ENCODE data around the gene ZNF14. TPM values are rescaled to one million over a fixed set of nuclear protein-coding genes. Genes with fewer than 3 reads are reported as not detected.

ZNF14 gene
- total and polyA plus RNA-seq, 2 of the 13 experiments (the other 11 are each of a cell fraction or from before 2014, with no cell fraction given), result 1.9 to 6.2 TPM

DNA sequence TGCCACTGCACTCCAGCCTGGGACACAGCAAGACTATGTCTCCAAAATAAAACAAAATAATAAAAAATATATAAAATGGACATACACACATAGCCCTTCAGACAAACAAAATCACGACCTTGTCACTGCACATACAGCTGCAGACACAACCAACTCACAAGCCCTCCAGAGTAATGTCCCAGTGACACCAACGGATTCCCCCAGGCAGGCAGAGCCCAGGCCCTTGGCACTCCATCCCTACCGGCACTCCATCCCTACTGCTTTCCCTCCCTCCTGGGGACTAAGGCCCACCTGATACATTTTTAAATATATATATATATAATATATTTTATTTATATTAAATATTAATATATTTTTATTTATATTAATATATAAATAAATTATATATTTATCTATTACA is 45.8 kb downstream of the ZNF14 start:
- in situ Hi-C loops (cut with HindIII; ENCODE audit: extremely low pct_ligation_motif_present, low pct_unique_long_range_greater_than_20kb), result no loop called here
- Histone ChIP-seq H3K27me3 (ENCODE audit: control insufficient read depth in 1 of 2, insufficient read depth in 2 of 2, low read length in 2 of 2) (no peaks in the 10 kb centered on the region; a peak in 1 of 5 replicates), H3K79me2 (ENCODE audit: insufficient read depth, low read length) (no peaks in the 10 kb centered on the region), H3K9ac (ENCODE audit: insufficient read depth, low read depth, low read length) (no peak overlapping the region), H4K20me1 (ENCODE audit: insufficient read depth, low read length) (no peaks in the 10 kb centered on the region), H3K36me3 (replicated peaks in 1 of 2; ENCODE audit: control insufficient read depth in 1 of 2, insufficient read depth in 2 of 2, low read length in 2 of 2) (0 out of 5 replicates have a peak, but pooled peaks cover 0 to 3% of the 10 kb centered on the region in 2 experiments), H3K4me1 (ENCODE audit: insufficient read depth, low read length) (no peaks in the 10 kb centered on the region), H2AFZ (ENCODE audit: low read length) (no peak overlapping the region), H3K27ac (ENCODE audit: extremely low read length, insufficient read depth, low read length) (no peak overlapping the region), H3K4me2 (ENCODE audit: low read depth, low read length) (no peak overlapping the region), H3K4me3 (replicated peaks in 1 of 3; ENCODE audit: insufficient read depth in 1 of 3, low read depth in 2 of 3, low read length in 3 of 3) (no peak overlapping the region), H3K9me3 (ENCODE audit: low read length) (no peaks in the 10 kb centered on the region)
- ChIA-PET CTCF (ENCODE audit: low intra/inter-chr PET ratio, low total read pairs) (no interaction called here), POLR2A (no interaction called here)
- ATAC-seq (peak; percentile 78), DNase-seq (ENCODE audit: low spot score) (no peak), FAIRE-seq (no peak)
- TF ChIP-seq, protein P1, sequence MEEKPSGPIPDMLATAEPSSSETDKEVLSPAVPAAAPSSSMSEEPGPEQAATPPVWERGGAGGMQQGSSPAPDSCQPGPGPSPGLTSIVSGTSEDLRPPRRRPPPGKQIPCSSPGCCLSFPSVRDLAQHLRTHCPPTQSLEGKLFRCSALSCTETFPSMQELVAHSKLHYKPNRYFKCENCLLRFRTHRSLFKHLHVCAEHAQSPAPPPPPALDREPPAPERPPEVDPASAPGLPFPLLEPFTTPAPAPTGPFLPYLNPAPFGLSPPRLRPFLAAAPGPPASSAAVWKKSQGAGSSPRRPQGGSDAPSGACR (CRISPR knock-in tag; IDR thresholded peaks at IDR 0.05), result no peak
- TF ChIP-seq AHR (CRISPR knock-in tag; IDR thresholded peaks at IDR 0.05), result no peak
- no peak for TF ChIP-seq KAT7 (CRISPR knock-in tag; IDR thresholded peaks at IDR 0.05; ENCODE audit: borderline replicate concordance)
- no peak for TF ChIP-seq AKAP8 (CRISPR knock-in tag; IDR thresholded peaks at IDR 0.05)
- no peak for TF ChIP-seq IRF2 (CRISPR knock-in tag; IDR thresholded peaks at IDR 0.05)
- no peak for TF ChIP-seq PRMT3 (CRISPR knock-in tag; IDR thresholded peaks at IDR 0.05; ENCODE audit: borderline replicate concordance, low read depth)
- TF ChIP-seq DR1 (CRISPR knock-in tag; IDR thresholded peaks at IDR 0.05), result no peak
- WGBS (ENCODE audit: low lambda C conversion rate), result 83% methylated on average over 3 of the region's 3 CpGs
- intact Hi-C loops (cut with micrococcal nuclease; ENCODE audit: unreplicated experiment), result no loop called here
- no TSS peak for BruUV-seq (replicated peaks)

DNA sequence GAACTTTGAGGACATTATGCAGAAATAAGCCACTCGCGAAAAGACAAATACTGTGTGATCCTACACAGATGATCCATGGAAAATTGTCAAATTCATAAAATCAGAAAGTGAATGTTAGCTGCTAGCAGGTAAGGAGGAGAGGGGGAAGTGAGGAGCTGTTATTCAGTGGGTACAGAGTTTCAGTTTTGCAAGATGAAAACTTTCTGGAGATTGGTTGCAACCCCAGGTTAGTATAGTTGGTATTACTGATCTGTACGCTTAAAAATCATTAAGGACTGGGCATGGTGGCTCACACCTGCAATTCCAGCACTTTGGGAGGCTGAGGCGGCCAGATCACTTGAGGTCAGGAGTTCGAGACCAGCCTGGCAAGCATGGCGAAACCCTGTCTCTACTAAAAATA is 46.3 kb downstream of the ZNF14 start:
- 99% methylated on average over 6 of the region's 6 CpGs for WGBS (ENCODE audit: low lambda C conversion rate)
- no peak for FAIRE-seq
- POLR2A ChIA-PET, result no interaction called here
- TF ChIP-seq ZNF207 (IDR thresholded peaks at IDR 0.05; ENCODE audit: borderline replicate concordance) (no peak), ZSCAN31 (CRISPR knock-in tag; IDR thresholded peaks at IDR 0.05; ENCODE audit: low read depth) (no peak), ZNF773 (CRISPR knock-in tag; IDR thresholded peaks at IDR 0.05; ENCODE audit: borderline replicate concordance) (no peak), KDM6A (CRISPR knock-in tag; IDR thresholded peaks at IDR 0.05; ENCODE audit: low read depth) (no peak), ZNF350 (CRISPR knock-in tag; IDR thresholded peaks at IDR 0.05; ENCODE audit: borderline replicate concordance, low read depth) (no peak), ZNF431 (CRISPR knock-in tag; IDR thresholded peaks at IDR 0.05; ENCODE audit: borderline replicate concordance, low read depth) (no peak), NFYC (CRISPR knock-in tag; IDR thresholded peaks at IDR 0.05) (no peak)
- TF ChIP-seq, protein P2, sequence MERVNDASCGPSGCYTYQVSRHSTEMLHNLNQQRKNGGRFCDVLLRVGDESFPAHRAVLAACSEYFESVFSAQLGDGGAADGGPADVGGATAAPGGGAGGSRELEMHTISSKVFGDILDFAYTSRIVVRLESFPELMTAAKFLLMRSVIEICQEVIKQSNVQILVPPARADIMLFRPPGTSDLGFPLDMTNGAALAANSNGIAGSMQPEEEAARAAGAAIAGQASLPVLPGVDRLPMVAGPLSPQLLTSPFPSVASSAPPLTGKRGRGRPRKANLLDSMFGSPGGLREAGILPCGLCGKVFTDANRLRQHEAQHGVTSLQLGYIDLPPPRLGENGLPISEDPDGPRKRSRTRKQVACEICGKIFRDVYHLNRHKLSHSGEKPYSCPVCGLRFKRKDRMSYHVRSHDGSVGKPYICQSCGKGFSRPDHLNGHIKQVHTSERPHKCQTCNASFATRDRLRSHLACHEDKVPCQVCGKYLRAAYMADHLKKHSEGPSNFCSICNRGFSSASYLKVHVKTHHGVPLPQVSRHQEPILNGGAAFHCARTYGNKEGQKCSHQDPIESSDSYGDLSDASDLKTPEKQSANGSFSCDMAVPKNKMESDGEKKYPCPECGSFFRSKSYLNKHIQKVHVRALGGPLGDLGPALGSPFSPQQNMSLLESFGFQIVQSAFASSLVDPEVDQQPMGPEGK (CRISPR knock-in tag; IDR thresholded peaks at IDR 0.05), result no peak
- TF ChIP-seq, protein P3, sequence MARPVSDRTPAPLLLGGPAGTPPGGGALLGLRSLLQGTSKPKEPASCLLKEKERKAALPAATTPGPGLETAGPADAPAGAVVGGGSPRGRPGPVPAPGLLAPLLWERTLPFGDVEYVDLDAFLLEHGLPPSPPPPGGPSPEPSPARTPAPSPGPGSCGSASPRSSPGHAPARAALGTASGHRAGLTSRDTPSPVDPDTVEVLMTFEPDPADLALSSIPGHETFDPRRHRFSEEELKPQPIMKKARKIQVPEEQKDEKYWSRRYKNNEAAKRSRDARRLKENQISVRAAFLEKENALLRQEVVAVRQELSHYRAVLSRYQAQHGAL (CRISPR knock-in tag; IDR thresholded peaks at IDR 0.05; ENCODE audit: not compliant biosample characterization), result no peak
- TF ChIP-seq, protein P4, sequence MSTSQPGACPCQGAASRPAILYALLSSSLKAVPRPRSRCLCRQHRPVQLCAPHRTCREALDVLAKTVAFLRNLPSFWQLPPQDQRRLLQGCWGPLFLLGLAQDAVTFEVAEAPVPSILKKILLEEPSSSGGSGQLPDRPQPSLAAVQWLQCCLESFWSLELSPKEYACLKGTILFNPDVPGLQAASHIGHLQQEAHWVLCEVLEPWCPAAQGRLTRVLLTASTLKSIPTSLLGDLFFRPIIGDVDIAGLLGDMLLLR (CRISPR knock-in tag; IDR thresholded peaks at IDR 0.05), result no peak

More for the DNA sequence above, 46.3 kb downstream of the ZNF14 start:
- Histone ChIP-seq H3K36me3 (replicated peaks in 1 of 2; ENCODE audit: control insufficient read depth in 1 of 2, insufficient read depth in 2 of 2, low read length in 2 of 2) (0 out of 5 replicates have a peak, but pooled peaks cover 0 to 3% of the 10 kb centered on the region in 2 experiments), H3K79me2 (ENCODE audit: insufficient read depth, low read length) (no peaks in the 10 kb centered on the region), H3K4me3 (replicated peaks in 1 of 3; ENCODE audit: insufficient read depth in 1 of 3, low read depth in 2 of 3, low read length in 3 of 3) (no peak overlapping the region), H2AFZ (ENCODE audit: low read length) (no peak overlapping the region), H3K27ac (ENCODE audit: extremely low read length, insufficient read depth, low read length) (no peak overlapping the region), H3K27me3 (ENCODE audit: control insufficient read depth in 1 of 2, insufficient read depth in 2 of 2, low read length in 2 of 2) (no peaks in the 10 kb centered on the region; a peak in 1 of 5 replicates), H3K9me3 (ENCODE audit: low read length) (no peaks in the 10 kb centered on the region), H3K4me1 (ENCODE audit: insufficient read depth, low read length) (no peaks in the 10 kb centered on the region), H3K9ac (ENCODE audit: insufficient read depth, low read depth, low read length) (no peak overlapping the region), H3K4me2 (ENCODE audit: low read depth, low read length) (no peak overlapping the region), H4K20me1 (ENCODE audit: insufficient read depth, low read length) (no peaks in the 10 kb centered on the region)
- ATAC-seq (no peak), DNase-seq (ENCODE audit: low spot score) (no peak)
- CTCF ChIA-PET (ENCODE audit: low intra/inter-chr PET ratio, low total read pairs), result no interaction called here
- intact Hi-C loops (cut with micrococcal nuclease; ENCODE audit: unreplicated experiment), result no loop called here
- in situ Hi-C loops (cut with HindIII; ENCODE audit: extremely low pct_ligation_motif_present, low pct_unique_long_range_greater_than_20kb), result no loop called here
- no TSS peak for BruUV-seq (replicated peaks)
